Duodenal mucosa (tissue), 2 donors: ENCODE results near the gene PAPPA2.

ENCODE experiments used
- H3K27ac ChIP-seq: one replicate; pipeline ENCODE4 v1.7.0; 2013; ENCODE audit warnings: low read depth, low read length
- H3K27me3 ChIP-seq, 2 donors: one replicate each; pipeline ENCODE4 v1.7.0; 2013; ENCODE audit warnings: low read length in 2 of 2, control low read depth in 1 of 2; ENCODE audit not compliant: insufficient read depth in 2 of 2, control insufficient read depth in 1 of 2
- H3K36me3 ChIP-seq, 2 donors: one replicate each; pipeline ENCODE4 v1.7.0; 2013; ENCODE audit warnings: low read length in 2 of 2, control low read depth in 1 of 2; ENCODE audit not compliant: insufficient read depth in 2 of 2, control insufficient read depth in 1 of 2
- H3K4me1 ChIP-seq, 2 donors: one replicate each; pipeline ENCODE4 v1.7.0; 2013; ENCODE audit warnings: low read length in 2 of 2, control low read depth in 1 of 2; ENCODE audit not compliant: insufficient read depth in 2 of 2, control insufficient read depth in 1 of 2
- H3K4me3 ChIP-seq, 2 donors: one replicate each; pipeline ENCODE4 v1.7.0; 2013; ENCODE audit warnings: low read length in 2 of 2, low read depth in 1 of 2
- H3K9ac ChIP-seq, 2 donors: one replicate each; pipeline ENCODE4 v1.7.0; 2013; ENCODE audit warnings: low read length in 2 of 2, low read depth in 1 of 2
- H3K9me3 ChIP-seq, 2 donors: one replicate each; pipeline ENCODE4 v1.7.0; 2013; ENCODE audit warnings: low read length in 2 of 2, control low read depth in 1 of 2; ENCODE audit not compliant: control insufficient read depth in 1 of 2

Gene PAPPA2

GRCh38 chr1:176811511-176812288 is 348.7 kb downstream of the PAPPA2 start:
- H3K27me3 ChIP-seq: no peaks in the 10 kb centered on the region
- no peaks in the 10 kb centered on the region for H3K4me1 ChIP-seq
- H3K36me3 ChIP-seq: no peaks in the 10 kb centered on the region
- H3K4me3 ChIP-seq: no peak overlapping the region
- no peak overlapping the region for H3K27ac ChIP-seq
- no peaks in the 10 kb centered on the region for H3K9me3 ChIP-seq
- H3K9ac ChIP-seq: no peak overlapping the region

DNA sequence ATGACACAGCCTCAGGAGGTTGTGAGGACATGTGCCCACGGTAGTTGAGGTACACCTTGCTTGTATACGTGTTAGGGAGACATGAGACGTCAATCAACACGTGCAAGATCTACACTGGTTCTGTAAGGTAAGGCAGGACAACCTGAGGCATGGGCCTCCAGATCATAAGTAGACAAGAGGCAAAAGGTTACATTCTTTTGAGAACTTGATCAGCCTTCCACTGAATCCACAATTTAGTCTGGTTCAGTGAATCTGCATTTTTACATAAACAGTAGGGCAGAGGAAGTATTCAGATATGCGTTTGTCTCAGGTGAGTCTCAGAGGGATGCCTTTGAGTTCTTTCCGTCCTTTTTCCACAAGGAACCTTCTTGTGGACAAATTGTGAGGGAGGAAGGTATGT is 352.6 kb downstream of the PAPPA2 start:
- no peaks in the 10 kb centered on the region for H3K4me1 ChIP-seq
- H3K9ac ChIP-seq: no peak overlapping the region
- no peak overlapping the region for H3K27ac ChIP-seq
- no peaks in the 10 kb centered on the region for H3K36me3 ChIP-seq
- H3K4me3 ChIP-seq: no peak overlapping the region
- H3K27me3 ChIP-seq: no peaks in the 10 kb centered on the region
- H3K9me3 ChIP-seq: no peaks in the 10 kb centered on the region

GRCh38 chr1:176816232-176816631 is 353.3 kb downstream of the PAPPA2 start:
- Histone ChIP-seq H3K36me3 (no peaks in the 10 kb centered on the region), H3K27me3 (no peaks in the 10 kb centered on the region), H3K4me1 (no peaks in the 10 kb centered on the region), H3K9me3 (no peaks in the 10 kb centered on the region), H3K9ac (no peak overlapping the region), H3K4me3 (no peak overlapping the region), H3K27ac (no peak overlapping the region)

- Histone ChIP-seq H3K27ac (no peak overlapping the region), H3K9ac (no peak overlapping the region), H3K27me3 (no peaks in the 10 kb centered on the region), H3K9me3 (no peaks in the 10 kb centered on the region), H3K4me3 (no peak overlapping the region), H3K36me3 (no peaks in the 10 kb centered on the region), H3K4me1 (no peaks in the 10 kb centered on the region)
Observed at GRCh38 chr1:176820391-176821031, 357.5 kb downstream of the PAPPA2 start.

DNA sequence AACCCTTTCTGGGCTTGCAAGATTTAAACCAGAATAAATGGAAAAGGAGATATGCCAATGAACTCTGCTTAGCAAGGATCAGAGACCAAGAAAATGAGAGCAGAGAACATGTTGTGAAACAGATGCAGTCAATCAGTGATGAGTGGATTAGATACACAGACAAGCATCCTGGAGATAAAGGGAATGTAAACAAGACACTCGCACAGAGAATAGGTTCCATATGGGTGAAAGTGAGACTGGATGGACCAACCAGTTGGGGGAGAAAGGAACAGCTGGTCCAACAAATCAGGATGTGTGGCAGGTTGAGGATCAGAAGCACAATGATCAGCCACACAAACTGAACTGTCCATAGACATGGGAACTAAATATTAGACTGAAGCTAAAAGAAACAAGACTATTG is 363.3 kb downstream of the PAPPA2 start:
- Histone ChIP-seq H3K36me3 (no peaks in the 10 kb centered on the region), H3K27ac (no peak overlapping the region), H3K9ac (no peak overlapping the region), H3K4me1 (no peaks in the 10 kb centered on the region), H3K9me3 (no peaks in the 10 kb centered on the region), H3K27me3 (no peaks in the 10 kb centered on the region), H3K4me3 (no peak overlapping the region)

DNA sequence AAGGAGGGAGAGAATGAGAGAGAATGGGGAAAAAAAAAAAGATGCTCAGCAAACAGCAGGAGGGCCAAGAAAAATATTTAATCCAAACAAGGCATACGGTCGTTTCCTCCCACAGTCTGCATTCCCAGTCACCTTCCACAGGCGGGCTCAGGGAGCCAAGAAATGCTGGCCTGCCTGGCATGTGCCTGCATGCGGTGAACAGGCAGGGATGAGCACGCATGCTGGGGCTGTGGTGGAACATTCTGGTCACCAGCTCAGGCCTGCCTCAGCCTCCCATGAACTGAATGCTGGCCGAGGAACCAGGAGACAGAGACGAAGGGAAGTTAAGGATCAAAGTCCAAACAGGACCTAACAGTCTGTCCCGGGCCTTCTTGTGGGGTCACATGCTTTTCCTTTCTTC is 366.3 kb downstream of the PAPPA2 start:
- Histone ChIP-seq H3K4me3 (no peak overlapping the region), H3K9me3 (no peaks in the 10 kb centered on the region), H3K27me3 (no peaks in the 10 kb centered on the region)

DNA sequence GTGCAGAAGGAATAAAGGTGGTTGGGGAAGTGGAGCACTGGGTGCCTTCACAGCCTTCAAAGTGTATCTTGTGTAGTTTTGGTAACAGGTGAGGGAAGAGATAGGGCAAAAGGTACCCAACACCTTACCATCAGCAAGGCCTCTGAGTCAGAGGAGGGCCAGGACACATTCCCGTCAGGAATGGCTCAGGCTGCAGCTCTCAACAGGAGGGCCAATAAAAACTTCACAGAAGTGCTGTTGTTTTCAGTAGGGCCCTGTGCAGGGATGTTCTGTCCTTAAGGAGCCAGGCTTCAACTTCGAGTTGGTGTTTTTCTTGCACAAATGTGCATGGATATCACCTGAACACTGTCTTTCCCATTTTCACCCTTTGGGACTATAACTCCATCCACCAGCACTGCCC is 368.2 kb downstream of the PAPPA2 start:
- Histone ChIP-seq H3K9me3 (no peaks in the 10 kb centered on the region), H3K27ac (no peak overlapping the region), H3K36me3 (no peaks in the 10 kb centered on the region), H3K4me3 (no peak overlapping the region), H3K4me1 (no peaks in the 10 kb centered on the region), H3K27me3 (no peaks in the 10 kb centered on the region), H3K9ac (no peak overlapping the region)

More for the DNA sequence above, 366.3 kb downstream of the PAPPA2 start:
- Histone ChIP-seq H3K27ac (no peak overlapping the region), H3K36me3 (no peaks in the 10 kb centered on the region), H3K9ac (no peak overlapping the region), H3K4me1 (no peaks in the 10 kb centered on the region)

DNA sequence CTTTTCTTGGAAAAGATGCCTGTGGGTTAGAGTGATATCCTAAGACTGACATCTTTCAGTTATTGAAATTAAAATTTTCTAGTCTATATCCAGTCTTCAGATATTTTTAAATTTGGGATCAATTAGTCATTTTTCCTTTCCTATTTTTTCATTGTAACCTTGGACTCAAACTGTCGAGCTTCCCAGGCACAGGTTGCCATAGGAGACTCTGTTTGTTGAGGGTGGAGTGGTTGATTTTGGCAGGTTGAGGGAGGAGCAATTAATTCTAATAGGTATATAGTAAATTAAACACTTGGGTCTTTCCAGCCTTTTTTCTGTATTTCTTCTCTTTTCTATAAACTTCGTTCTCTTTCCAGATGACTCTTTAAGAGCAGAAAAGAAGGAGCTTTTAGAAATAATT is 374.7 kb downstream of the PAPPA2 start:
- no peaks in the 10 kb centered on the region for H3K27me3 ChIP-seq

DNA sequence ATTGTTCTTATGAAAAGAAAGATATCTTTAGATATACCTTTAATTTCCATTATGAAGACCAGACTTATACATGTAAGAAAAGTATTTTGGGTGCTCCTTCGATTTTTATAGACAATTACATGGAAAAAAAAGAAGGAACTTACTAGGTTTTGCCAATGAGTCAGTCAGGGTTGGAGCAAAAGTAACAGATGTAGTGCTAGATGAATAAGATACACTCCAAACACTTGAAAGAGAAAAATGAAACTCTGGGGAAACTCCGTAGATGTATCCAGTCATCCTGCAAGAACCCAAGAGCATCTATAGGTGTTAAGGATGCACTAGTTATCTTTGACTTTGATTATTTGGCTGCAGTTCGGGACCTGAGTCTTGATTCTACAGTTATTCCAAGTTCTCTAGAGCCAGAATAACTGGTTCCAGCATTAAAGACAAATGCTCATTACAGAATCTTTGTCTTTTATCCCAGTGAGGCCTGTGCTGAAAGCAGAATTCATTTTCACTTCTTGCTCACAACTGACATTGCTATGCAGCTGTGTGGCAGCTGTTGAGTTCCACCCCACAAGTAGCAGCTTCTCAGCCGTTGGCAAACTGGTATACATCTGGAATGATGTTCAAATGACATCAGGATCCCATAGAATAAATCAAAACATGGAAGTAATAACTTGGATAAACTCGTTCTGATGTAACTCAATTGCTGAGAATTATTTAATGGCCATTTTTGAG is 375.5 kb downstream of the PAPPA2 start:
- Histone ChIP-seq H3K9ac (no peak overlapping the region), H3K27me3 (no peaks in the 10 kb centered on the region), H3K9me3 (no peaks in the 10 kb centered on the region), H3K4me3 (no peak overlapping the region), H3K36me3 (no peaks in the 10 kb centered on the region), H3K4me1 (no peaks in the 10 kb centered on the region), H3K27ac (no peak overlapping the region)

More for the DNA sequence above, 374.7 kb downstream of the PAPPA2 start:
- no peaks in the 10 kb centered on the region for H3K4me1 ChIP-seq
- H3K9ac ChIP-seq: no peak overlapping the region
- no peak overlapping the region for H3K27ac ChIP-seq
- no peaks in the 10 kb centered on the region for H3K9me3 ChIP-seq
- no peaks in the 10 kb centered on the region for H3K36me3 ChIP-seq
- H3K4me3 ChIP-seq: no peak overlapping the region

DNA sequence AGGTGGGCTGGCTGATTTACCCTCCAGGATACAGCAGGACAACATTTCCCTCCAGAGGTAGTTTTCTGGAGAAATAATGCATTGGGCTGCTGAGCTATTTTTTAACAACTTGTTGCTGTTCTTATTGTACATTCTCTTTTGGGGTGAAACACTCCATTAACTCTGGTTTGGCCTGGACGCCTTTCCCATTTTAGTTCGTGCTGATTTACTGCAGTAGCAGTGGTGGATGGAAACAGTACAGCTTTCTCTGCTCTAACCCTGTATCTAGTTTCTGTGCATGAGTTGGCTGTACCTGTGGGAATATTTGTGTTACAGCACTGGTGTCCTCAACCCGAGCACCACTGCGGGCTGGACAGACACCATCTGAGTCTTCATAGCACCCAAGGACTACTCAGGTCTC is 376.2 kb downstream of the PAPPA2 start:
- Histone ChIP-seq H3K27me3 (no peaks in the 10 kb centered on the region), H3K4me3 (no peak overlapping the region), H3K27ac (no peak overlapping the region), H3K36me3 (no peaks in the 10 kb centered on the region), H3K9ac (no peak overlapping the region), H3K9me3 (no peaks in the 10 kb centered on the region), H3K4me1 (no peaks in the 10 kb centered on the region)
